ENCODE data around the gene CFAP141.
"Not testable (repeated sequence)": the region's sequence is repeated elsewhere in the genome, so short reads cannot be mapped to it uniquely, and the experiment has no call there.

CFAP141 gene

DNA sequence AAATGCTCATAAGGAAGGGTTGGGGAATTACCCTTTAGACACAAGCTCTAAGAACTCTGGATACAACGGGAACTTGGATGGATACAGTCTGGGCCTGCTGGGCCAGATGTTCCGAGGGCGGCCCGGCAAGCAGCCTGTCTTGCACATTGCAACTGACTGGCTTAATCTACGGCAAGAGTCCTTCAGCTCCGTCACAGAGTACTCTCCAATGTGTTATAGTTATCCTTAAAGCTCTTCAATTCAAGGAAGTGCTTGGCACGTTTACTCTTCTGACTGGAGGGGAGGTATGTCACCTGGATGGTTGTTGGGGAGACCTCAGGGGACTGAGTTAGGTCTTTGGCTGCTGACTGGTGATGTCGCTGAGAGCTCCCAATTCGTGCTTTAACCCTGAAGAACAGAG lies 1.1 kb upstream of the CFAP141 start:
- no peak for DNase-seq

DNA sequence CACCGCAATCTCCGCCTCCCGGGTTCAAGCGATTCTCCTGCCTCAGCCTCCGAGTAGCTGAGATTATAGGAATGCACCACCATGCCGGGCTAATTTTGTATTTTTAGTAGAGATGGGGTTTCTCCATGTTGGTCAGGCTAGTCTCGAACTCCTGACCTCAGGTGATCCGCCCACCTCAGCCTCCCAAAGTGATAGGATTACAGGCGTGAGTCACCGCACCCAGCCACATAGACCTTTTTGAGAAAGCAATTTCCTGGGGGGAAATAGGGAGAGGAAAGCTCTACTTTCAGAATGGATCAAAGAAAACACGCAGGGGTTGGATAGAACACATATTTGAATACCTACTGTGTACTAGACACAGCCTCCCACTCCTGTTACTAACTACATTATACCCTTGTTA lies 355 bp downstream of the CFAP141 start:
- DNase-seq, result not testable (repeated sequence)

DNA sequence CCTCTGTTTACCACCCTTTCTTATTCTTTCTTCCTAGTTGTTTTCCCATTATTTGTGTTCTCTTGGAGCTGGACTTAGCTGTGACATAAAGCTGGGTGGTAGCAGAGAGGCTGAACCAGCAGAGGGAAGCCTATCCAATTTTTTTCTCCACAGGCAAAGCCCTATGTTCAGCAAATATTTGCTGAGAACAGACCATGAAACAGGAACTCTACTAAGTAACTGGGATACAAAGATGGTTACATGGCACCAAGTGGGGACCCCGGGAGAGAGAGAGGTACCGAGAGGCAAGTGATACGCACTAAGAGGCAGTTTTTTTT lies 6.6 kb downstream of the CFAP141 start:
- DNase-seq, result no peak

DNA sequence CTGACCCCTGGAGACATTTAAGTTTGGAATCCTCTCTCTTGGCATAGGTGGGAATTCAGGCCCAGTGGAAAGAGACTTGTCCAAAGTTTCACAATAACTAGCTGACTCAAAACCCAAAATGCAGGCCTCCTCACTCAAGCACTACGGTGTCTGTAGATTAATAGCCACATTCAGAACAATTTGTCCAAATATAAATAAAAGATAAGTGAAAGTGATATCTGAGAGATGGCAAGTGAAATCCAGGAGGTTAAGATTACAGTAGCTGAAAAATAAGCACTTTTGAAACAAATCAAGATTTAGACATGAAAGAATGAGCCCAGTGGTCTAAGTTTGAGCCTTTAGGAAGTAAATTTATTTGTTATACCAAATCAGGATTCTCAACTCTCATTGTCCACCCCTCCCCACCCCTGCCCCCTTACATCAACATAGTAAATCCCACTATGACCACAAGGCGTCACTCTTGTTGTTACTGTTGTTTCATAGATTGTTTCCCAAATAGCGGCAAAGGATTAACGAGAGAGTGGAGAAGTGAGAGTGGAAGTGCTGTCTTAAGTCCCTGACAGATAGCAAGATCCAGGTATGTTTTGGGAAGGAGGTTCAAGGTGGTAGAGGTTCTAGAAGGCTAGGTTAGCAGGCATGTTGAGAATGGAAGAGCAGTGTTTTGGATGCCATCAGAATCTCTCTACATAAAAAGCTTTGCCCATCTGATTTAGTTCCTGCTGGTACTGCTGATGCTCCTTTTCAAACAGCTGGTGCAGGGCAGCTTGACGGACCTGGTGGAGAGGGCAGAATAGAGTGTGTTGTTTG lies 7.2 kb downstream of the CFAP141 start:
- peak in 4 of 5 donors; percentile 17 to 61 (median 38) for DNase-seq

DNA sequence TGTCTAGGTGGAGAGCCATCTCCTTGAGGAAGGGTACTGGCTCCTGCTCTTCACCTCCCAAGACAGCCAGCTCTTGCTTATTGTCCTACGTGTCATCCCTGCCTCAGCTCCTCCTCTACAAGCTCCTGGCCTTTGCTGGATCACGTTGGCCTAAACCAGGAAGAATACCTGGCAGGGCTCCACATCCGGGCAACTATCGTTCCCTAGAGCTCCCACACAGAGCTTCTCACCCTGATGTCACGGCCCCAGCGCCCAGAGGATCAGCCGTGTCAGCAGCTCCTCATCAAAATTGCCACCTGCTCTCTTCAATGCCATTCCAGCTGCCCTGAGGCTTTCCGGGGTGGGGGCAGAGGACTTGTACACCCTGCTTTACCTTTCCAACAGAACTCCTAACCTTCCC lies 12.3 kb downstream of the CFAP141 start:
- no peak for DNase-seq

DNA sequence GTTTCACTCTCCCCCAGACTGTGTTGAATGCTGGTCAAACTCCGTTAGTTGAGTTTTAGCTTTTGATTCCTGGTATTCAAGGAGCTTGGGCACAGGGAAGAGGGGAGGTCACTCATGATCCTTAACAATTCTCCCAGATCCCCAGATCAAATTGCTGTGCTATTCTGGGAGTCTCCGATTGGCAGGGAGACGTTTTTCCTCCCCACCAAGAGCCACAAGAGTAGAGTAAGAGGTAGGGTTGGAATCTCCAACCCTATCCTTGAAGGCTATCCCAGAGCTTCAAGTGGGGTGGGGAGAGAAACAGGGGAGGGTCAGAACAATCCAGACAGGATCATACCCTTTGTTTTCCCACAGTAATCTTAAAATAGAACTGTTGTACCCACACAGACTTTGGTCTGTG lies 13.7 kb downstream of the CFAP141 start:
- DNase-seq, result no peak

DNA sequence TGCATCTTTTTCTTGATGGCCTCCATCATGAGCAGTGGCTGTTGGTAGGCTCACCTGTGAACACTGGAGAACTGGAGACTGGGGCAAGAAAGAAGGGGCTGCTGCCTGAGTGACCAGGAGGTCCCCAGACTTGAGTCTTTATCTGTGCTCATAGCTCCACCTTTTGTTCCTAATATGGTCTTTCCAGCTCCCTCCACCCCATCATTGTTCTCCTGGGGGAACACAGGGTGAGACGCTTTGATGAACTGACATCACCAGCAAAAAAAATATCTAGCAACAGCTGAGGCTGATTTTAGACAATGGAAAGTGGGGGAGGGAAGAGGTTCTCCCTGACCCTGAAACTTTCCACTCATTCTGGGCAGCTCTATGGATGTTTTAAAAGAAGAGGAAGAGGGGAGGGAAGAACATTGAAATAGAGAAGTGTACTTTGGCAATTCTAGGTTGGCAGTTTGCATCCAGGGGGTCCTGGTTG lies 14.1 kb downstream of the CFAP141 start, which contains the start of gene TPM3:
TSS of gene TPM3 (minus strand) at position 111 of the 472 bp plus-strand sequence. CDS start at position 29, 82 bp downstream.
- DNase-seq, result no peak

DNA sequence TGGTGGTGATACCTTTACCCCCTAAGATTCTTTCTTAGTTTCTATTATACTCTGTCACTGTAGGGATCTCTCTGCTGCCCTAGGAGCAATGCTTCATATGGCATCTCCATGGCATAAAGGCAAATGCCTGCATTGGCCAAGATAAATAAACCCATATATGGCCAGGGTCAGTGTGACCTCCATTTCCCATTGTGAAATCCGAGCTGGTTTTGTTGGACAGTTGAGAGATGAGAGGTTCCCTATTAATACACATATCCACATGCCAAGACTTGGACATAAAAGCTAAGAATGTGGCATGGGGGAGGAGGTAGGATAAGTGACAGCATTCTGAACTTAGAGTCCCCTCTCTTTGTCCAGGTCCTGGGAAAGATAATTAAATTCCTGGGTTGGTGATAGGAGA lies 15.6 kb downstream of the CFAP141 start:
- DNase-seq, result no peak

DNA sequence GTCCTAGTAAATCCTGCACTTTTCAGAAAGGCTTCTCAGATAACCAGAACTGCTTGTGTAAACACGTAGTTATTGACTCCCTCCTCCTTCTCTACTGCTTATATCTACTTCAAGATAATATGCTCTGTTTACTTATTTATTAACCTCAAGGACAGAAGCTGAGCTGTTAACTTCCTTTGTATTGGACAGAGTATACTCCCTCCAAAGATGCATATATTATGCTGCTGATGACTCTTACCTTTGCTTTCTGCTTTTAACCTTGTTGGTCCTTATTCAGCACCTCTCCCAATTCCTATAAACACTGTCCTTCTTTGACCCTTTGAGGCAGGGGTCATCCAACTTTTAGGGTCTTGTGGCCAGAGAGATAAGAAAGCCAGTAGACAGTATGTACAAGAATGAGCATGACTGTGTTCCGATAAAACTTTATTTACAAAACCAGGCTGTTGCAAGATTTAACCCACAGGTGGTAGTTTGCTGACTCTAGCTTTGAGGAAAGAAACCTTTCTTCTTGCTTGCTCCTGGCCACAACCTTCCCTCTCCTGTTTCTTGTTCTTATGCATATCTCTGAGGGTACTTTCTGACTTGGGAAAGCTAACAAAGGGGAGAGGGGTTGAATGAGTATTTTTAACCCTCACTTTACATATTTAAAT lies 19.2 kb downstream of the CFAP141 start:
- DNase-seq, result no peak

DNA sequence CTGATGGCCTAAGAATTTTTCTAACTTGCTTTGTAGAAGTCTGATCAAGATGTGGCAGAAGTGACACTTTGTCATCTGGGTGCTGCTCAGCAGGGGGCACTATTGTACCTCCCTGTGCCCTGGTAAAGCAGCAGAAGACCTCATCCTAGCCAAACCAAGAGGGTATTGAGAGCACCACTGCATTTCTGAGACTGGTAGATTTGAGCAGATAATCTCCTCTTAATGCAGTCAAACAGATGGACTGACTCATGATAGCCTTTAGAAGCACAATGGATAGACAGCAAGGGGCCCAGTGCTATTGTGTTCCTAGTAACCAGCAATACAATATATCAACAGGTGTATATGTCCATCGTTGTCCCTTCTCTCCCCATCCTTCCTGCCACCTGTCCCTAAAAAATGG lies 20.0 kb downstream of the CFAP141 start:
- peak; percentile 21 to 77 (median 44) for DNase-seq

DNA sequence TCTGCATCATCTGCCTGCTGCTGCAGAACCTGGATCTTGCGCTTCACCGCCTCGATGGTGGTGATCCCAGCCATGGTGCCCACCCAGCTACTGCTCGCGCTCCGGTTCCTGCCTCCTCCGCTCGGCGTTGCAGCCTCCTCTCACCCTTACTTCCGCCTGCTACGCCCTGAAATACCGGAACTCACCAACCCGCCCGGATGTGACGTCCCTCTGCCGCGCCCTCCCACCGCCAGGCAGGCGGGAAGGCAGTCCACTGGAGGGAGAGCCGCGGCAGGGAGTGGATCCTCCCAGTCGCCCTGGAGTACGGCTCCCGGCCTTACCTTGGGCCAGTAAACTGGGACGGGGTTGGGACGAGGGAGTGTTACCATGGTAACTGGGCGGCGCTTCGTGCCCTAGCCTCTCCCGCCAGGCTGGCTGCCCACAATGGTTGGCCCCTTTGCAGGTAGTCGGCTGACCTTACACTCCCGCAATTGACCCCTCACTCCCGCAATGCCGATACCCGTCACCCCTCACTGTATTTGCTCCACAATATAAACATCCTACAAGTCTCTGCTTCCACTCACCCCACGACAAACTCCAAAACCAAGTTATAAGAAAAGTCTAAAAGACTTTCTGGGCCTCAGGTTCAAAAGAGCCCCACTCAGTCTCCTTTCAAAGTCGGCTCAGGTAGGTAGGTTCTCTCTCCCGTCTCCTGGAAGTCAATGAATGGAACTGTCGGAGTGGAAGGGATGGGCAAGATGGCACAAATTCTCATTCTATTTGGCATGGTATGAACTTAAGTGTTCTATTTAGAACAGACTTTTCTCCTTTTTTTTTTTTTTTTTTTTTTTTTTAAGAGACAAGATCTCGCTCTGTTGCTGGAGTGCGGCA lies 22.9 kb downstream of the CFAP141 start:
- peak; percentile 82 to 95 (median 90) for DNase-seq

DNA sequence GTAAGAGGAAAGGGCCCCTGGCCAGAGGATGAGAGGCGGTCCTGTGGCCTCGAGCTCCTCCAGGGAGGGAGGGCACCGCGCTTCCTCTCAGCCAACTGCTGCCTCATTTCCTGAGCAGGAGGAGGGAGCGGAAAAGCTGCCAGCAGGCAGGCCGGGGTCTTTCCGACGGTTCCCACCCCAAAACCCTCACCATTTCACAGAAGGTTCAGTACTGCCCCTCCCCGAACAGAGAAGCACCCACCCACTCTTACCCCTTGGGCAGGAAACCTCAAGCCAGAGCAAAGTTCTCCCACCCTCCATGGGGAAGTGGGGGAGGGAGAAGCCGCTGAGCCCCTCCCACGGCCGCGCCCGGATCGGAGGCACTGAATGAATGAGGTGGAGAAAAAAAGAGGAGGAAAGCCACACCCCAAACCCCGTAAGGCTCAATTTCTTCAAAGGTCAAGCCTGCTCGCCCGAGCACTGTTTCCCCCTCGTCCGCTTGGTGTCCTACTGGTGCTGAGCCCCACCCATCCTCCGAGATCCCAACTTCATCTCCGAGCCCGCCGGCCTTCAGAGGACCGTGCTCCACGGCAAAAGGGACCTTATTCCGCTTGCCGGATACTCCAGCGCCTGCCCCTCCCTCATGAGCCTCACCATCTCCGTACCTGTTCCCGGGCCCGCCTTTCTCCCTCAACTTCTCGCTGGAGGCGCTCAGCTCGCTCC lies 23.6 kb downstream of the CFAP141 start:
- peak; percentile 42 to 93 (median 55) for DNase-seq

DNA sequence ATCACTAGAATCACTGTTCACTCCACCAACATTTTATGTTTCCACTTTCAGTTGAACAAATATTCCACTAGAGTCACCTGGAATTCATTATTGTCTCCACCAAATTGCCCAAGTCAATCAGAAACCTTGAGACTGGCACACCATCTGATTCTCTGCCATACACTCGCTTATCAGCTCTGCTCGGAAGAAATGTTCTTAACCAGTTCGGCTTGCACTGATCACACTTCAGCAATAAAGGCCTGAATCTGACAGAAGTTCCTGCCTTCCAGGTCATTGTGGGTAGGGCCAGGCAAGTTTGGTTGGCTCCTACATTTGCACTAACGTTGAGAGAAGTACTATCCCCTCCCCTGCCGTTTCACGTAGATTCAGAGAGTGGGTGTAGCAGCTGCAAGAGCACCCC lies 24.2 kb downstream of the CFAP141 start:
- DNase-seq, result no peak

DNA sequence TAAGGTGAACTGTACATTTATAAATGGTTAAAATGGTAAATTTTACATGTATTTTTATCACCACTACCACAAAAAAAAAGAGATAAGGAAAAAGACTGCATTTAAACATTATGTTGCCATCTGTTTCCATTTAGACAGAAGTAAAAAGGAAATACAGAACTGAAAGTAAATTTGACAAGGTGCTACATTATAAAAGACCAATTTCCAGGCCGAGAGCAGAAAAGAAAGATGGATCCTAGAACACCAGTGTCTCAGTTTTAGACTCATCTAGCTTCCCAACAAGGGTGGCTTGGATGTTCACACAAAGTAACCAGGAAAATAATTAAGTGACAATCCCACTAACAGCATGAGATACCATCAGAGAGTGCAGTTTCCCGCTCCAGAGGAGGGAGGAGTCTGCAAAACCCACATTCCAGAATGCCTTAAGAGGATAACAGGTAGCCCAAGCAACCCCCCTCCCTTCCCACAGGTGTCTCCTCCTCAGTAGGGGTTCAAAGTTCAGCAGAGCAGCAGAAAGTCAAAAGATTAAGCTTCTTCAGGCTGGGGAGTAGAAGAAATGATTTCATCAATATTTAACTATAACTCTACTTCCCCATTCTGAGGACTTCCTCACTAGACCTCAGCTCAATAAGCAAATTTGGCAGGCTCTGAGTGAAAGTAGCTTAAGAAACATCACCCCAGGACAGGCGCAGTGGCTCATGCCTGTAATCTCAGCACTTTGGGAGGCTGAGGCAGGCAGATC lies 26.0 kb downstream of the CFAP141 start:
- no peak for DNase-seq

DNA sequence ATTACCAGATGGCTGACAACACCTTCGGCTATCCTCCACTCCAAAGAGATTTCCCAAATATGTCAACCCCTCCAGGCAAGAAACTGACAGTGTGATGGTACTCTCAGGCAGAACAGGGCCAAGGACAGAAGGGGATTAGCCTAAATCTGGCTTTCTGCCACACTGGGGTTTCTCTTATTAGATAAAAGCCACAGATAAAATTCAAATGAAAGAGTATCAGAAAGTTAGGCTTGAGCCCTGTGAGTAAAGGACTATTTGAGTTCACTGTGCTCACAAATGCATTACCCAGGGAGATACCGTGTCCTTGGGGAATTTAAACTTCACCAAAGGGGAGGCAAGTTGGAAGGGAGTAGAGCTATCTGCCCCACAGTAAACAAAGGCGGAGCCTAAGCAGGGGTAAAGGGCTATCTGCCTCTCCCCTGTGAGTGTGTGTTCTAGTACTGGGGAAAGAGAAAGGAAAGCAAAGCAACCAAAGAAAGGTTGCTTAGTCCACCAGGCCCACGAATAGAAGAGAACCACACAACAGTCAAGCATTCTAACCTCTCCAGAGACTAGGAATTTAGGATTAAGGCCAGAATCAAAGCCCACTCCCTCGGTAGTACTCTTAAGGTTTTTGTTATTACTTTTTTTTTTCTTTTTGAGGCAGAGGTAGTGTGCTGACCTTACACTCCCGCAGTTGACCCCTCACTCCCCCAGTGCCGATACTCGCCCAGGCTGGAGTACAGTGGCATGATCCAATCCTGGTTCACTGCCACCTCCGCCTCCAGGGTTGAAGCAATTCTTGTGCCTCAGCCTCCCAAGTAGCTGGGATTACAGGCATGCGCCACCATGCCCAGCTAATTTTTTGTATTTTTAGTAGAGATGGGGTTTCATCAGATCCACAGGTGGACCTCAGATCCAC lies 27.0 kb downstream of the CFAP141 start:
- no peak for DNase-seq

DNA sequence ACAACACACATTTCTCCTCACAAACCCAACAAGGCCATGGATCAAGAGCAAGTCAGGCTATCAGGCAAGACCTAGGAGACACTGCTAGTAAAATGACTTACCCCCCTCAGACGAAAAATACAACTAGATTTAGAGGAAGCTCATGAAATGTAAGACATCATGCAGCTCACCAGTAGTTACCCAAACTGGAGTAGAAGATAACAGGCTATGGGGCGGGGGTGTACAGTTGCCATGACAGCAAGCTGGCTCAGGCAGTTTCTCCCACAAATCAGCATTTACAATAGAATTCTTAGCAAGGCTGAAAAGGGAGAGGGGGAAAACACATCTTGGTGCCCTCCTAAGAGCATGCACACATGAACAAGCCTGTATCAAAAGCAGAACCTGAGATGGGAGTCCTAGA lies 28.1 kb downstream of the CFAP141 start:
- DNase-seq, result no peak

DNA sequence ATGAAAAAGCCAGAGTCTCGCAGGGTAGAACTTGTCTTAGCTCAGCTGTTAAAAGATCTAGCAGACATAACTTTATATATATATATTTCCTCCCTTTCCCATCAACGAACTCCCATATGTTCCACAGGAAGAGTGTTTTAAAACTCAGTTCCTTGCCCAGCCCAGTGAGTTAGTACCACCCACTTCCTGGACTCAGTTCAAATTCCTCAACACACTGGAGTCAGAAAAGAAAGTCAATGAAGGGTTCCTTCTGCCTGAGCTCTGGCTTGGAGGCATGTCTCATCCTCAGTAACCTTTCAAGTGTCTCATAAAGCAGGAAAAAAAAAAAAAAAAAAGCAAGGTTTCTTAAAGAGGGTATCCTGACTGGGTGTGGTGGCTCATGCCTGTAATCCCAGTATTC lies 29.8 kb downstream of the CFAP141 start:
- DNase-seq, result no peak

DNA sequence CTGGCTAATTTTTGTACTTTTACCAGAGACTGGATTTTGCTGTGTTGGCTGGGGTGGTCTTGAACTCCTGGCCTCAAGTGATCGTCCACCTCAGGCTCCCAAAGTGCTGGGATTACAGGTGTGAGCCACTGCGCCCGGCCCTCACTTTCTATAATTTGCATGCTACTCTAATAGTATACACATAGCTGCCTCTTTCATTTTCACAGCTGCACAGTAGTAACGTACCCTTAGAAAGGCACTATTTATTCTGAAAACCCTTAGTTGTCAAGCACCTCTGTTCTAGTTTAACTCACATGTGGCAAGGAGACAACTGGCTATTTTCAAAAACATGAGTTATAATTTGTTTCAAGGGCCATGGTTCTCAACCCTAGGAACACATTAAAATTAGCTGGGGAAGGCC lies 31.5 kb downstream of the CFAP141 start:
- no peak for DNase-seq

DNA sequence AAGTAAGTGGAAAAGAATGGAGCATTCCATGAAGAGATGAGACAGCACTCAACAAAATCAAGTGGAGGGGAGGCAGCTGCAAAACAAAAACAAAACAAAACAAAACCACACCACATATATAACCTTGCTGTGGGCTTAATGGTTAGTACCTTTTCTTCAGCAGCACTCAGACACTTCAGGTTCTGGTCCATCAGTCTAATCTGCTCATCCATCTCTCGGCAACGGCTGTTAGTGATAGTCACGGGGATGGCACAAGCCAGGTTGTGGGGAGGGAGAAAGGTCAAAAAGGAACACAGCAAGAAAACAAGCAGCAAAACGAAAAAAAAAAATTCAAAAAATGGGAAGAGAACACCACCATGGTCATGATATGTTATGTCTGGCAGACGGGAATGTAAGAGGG lies 34.3 kb downstream of the CFAP141 start:
- DNase-seq, result no peak

DNA sequence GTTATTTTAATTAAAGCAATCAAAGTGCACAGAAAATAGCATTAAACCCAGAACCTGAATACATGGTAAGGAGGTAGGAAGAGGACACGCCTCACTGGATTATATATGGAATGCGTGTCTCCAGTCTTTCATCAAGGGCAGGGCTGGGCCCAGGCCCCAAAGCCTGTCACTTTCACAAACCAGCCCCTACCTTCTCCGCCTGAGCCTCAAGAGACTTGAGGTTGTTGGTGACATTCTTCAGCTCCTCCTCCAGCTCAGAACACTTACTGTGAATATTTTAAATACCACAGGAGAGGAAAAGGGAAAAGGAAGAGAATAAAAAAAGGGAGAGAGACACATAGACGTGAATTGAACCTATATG lies 34.9 kb downstream of the CFAP141 start:
- DNase-seq, result no peak
